GM19395 (cell line): Measurements from ENCODE around the gene SLC5A2.
A peak's percentile ranks its signal among the peaks of the same experiment; 100 is the strongest.
"Not testable (repeated sequence)": the region's sequence is repeated elsewhere in the genome, so short reads cannot be mapped to it uniquely, and the experiment has no call there.

Source experiments
- ATAC-seq: cut with Tn5 transposase; IDR thresholded peaks from one replicate; pipeline ENCODE4 v1.9.1; 2021; ENCODE audit warnings: mild to moderate bottlenecking, moderate library complexity; ENCODE audit not compliant: unreplicated experiment

Gene SLC5A2

DNA sequence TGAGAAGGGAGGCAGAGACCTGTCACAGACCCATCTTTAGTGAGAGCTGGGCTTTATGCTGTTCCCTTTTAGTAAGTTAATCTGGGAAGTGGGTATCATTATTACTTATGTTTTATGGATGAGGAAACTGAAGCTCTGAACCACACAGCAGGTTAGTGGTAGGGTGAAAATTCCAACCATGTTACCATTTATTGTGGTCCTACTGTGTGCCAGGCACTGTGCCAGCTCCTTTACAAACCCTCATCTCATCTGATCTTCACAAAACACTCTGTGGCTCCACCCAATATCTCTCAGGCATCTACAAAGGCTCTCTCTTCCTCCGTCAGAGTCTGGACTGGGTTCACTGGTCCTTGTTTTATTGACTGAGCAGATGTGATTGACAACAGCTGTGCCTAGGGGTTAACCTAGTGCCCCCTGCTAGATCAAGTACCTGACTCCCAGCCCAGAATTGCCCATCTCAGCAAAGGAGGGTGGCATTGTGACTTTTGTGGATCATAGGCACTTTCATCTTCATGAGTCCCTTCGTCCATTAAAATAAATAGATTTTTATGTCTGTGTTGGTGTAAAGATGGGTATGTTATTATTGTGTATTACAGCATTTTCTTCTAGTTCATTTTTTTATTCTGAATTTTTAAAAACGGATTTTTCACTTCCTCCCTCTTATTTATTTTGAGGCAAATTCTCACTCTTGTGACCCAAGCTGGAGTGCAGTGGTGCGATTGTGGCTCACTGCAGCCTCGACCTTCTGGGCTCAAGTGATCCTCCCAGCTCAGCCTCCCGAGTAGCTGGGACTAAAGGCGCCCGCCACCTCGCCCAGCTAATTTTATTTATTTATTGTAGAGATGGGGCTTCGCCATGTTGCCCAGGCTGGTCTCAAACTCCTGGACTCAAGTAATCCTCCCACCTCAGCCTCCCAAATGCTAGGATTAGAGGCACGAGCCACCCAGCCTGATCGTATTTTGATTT lies 7.9 kb upstream of the SLC5A2 start:
- ATAC-seq, result no peak

DNA sequence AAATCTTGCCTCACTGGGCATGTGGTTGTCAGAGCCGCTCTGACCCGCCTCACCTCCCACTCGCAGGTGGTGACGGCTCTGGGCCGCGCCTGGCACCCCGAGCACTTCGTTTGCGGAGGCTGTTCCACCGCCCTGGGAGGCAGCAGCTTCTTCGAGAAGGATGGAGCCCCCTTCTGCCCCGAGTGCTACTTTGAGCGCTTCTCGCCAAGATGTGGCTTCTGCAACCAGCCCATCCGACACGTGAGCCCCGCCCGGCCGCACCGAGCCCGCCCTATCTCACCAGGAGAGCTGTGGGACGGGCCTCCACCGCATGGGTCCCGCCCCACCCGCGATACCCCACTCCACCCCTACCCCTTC lies 7.0 kb upstream of the SLC5A2 start:
- ATAC-seq, result no peak

DNA sequence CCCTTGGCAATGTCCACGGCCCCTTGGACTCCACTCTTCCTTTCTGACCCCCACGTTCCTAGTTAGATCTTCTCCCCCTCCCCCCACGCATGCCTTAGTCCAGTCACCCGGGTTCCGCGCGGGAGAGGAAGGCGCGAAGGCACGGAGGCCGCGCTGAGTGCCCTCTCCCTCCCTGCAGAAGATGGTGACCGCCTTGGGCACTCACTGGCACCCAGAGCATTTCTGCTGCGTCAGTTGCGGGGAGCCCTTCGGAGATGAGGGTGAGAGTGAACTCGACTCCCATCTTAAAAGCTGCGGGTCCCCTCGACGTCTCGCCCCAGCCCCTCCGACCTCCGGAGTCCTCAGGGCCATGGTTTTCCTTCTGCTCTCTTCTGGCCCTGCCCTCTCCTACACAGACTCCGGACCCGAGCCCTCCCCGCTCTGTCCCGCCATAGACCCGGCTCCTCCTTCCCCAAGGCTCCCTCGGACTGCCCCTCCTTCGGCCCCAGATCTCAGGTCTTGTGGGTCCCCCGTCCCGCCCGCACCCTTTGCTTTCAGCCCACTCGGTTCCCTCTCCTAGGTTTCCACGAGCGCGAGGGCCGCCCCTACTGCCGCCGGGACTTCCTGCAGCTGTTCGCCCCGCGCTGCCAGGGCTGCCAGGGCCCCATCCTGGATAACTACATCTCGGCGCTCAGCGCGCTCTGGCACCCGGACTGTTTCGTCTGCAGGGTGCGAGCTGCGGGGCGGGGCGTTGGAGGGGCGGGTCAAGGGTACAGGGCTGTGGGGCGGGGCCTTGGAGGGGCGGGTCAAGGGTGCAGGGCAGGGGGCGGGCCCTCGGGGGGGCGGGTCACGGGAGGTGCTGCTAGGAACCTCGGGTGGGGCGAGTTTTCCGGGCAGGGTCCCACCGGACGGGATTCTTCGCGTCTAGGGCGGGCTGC lies 6.4 kb upstream of the SLC5A2 start:
- peak; percentile 45 for ATAC-seq

DNA sequence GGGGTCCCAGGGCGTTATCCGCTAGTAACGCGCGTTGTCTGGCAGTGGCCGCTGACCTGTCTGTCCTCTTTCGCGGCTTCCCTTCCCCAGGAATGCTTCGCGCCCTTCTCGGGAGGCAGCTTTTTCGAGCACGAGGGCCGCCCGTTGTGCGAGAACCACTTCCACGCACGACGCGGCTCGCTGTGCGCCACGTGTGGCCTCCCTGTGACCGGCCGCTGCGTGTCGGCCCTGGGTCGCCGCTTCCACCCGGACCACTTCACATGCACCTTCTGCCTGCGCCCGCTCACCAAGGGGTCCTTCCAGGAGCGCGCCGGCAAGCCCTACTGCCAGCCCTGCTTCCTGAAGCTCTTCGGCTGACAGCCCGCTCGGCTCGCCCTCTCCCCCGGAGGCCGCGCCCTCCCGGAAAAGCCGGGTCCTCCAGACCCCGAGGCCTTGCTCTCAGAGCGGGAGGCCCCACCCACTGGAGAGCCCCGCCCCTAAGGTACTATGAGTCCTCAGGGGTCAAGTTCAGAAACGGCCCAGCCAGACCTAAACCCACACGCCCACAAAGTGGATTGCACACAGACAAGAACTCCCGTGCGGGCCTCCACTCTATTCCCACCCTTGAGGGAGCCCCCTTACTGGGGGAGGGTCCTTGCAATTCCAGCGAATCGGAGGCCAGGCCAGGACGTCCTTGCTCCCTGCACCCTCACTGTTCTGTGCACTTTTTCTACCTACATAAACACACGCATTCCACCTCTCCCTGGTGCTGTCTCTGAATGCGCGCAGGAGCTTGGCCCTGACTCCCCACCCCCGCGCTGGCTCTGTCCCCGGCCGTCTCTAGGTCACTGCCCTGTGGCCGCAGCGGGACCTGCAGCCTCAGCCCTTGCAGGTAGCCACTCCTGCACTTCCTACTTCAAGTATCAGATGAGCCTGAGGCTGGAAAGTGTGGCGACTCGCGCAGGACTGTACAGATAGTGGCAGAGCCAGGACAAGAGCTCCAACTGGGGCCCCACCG lies 5.4 kb upstream of the SLC5A2 start:
- ATAC-seq, result peak; percentile 39

DNA sequence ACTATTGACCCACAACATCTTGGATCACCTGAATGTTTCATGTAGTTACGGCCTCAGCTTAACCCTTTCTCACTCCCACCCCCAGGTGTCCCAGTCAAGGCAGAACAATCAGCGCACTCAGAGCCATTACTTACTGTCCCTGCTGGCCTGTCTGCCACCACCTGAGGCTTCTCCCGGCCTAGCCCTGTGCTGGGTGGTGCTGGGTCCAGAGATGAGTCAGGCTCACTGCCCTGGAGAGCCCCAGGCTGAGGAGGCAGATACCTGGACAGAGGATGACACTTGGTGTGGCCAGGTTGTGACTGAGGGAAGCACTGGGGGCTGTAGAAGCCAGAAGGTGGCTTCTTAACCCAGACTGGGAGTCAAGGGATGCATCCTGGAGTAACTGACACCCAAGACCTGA lies 4.0 kb upstream of the SLC5A2 start:
- no peak for ATAC-seq

DNA sequence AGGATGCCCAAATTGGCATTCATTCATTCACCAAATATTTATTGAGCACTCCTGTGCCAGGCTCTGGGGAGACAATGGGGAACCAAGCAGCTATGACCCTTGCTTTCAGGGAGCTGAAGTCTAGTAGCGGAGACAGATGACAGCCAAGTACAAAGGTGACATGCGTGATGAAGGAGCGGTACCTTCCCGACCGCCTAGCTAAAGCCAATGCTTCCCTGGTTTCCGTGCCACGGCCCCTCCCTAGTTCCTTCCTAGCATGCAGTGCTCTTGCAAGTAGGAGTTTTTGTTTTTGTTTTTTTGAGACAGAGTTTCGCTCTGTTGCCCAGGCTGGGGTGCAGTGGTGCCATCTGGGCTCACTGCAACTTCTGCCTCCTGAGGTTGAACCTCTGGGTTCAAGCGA lies 3.2 kb upstream of the SLC5A2 start:
- no peak for ATAC-seq

DNA sequence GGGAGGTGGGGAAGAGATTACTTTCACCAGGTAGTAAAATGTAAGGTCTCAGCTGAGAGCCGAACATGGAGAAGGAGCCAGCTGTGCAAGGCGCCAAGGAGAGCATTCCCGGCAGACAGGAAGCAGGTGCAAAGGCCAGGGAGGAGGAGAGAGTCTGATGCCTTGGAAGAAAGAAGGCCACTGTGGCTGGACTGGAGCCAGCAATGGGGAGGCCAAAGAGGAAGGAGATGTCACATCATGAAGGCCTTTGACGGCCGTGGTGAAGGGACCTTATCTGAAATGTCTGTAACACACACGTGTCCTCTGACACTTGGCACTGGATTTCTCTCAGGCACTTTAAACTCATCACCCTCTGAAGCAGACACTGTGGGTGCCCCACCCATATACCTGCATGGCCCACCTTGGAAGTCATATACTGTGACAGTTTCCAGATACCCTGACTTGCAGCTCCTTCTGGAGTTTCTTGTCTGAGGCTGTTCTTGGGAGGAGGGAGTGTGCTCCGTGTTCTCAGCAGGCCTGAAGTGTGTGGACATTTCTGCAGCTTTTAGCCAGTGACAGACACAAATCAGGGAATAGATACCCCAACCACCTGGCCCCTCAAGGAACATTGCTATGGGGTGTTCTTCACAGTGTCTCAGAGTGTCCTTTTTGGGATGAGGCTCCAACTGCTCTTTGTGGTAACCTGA lies 1.9 kb upstream of the SLC5A2 start:
- ATAC-seq, result no peak

DNA sequence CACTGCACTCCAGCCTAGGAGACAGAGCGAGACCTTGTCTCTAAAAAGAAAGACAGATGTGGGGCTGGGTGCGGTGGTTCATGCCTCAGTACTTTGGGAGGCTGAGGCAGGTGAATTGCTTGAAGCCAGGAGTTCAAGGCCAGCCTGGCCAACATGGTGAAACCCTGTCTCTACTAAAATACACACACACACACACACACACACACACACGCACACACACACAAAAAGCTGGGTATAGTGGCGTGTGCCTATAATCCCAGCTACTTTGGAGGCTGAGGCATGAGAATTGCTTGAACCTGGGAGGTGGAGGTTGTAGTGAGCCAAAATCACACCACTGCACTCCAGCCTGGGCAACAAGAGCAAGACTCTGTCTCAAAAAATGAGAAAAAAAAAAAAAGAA lies 1.1 kb downstream of the SLC5A2 start:
- not testable (repeated sequence) for ATAC-seq

DNA sequence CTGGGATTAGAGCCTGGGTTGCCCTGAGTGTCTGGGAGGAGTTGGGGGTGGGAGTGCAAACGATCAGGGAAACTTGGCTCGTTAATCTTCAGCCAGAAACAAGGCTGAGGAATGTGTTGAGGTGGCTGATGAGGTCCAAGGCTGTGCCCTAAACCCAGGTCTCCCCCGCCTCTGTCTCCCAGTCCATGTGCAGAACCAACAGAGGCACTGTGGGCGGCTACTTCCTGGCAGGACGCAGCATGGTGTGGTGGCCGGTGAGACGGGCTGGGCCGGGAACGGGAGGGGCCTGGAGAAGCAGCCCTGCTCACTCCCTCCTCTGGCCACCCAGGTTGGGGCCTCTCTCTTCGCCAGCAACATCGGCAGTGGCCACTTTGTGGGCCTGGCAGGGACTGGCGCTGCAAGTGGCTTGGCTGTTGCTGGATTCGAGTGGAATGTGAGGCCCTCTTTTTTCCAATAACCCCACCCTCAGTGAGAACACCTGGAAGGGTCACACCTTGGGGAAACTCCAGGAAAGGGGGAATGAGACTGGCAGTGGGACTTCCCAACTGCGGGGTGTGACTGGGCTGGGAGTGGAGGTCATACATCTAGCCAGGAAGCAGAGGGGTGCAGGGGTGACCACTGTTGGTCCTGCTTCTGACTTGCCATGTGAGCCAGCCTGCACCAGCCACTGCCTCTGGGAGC lies 1.7 kb downstream of the SLC5A2 start:
- no peak for ATAC-seq

DNA sequence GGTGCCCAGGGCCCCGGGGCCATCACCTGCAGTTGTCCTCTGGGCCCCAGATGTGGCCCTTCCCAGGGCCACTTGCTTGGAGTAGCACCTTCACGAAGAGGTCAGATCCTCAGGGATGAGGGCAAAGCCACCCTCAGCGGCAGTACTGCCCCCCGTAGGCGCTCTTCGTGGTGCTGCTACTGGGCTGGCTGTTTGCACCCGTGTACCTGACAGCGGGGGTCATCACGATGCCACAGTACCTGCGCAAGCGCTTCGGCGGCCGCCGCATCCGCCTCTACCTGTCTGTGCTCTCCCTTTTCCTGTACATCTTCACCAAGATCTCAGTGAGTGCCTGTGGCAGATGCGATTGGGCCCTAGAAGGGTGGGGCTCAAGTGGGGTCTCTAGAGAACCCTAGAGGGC lies 2.6 kb downstream of the SLC5A2 start:
- no peak for ATAC-seq

DNA sequence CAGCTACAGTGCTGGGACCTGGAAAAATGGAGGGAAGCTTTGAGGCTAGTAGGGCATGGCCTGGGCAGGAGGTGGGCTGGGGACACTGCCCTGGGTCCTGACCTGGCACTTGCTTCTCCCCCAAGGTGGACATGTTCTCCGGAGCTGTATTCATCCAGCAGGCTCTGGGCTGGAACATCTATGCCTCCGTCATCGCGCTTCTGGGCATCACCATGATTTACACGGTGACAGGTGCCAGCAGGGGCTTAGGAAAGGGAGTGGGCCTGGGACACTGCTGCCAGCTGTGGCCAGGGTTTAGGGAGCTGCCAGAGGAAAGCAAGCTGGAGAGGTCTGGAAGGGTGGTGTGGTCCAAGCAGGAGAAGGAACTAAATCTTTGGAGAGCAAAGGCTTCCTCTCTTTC lies 3.1 kb downstream of the SLC5A2 start:
- ATAC-seq, result no peak

DNA sequence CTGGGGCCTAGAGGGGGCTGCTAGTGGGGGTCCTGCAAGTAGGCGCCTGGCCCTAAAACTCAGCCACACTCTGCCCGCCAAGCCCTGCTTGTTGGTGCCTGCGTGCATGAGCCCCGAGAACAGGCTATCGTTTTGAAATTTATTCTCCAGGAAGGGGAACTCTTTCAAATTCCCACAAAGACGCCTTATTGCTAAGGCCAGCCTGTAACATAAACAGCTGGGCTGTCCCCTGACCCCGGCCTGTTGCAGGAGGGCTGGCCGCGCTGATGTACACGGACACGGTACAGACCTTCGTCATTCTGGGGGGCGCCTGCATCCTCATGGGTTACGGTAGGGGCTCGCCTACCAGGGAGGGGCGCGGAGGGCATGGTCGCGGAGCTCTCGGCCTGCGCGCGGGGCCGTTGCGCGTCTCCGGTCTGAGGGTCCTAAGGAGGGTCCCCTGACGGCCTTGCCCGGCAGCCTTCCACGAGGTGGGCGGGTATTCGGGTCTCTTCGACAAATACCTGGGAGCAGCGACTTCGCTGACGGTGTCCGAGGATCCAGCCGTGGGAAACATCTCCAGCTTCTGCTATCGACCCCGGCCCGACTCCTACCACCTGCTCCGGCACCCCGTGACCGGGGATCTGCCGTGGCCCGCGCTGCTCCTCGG lies 4.3 kb downstream of the SLC5A2 start:
- ATAC-seq, result no peak

DNA sequence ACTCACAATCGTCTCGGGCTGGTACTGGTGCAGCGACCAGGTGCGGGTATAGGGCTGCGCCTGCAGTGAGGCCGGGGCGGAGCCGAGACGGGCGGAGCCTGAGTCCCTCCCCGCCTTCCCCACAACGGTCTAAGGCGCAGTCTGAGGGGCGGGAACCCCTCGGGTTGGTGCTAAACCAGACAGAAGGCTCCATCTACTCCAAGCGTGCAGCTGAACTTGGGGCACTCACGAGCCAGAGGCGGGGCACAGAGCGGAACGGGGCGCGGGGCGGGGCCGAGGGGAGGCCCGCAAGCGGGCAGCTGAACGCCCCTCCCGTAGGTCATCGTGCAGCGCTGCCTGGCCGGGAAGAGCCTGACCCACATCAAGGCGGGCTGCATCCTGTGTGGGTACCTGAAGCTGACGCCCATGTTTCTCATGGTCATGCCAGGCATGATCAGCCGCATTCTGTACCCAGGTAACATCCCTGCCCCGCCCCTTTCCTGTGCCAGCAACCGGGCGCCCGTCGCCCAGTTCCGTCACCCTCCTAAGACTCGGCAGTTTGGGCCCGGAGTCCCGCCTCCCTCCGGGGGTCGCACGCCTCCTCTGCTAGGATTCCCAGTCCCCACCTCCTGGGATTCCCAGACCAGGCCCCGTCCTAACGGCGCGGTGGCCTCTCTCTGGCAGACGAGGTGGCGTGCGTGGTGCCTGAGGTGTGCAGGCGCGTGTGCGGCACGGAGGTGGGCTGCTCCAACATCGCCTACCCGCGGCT lies 5.0 kb downstream of the SLC5A2 start:
- ATAC-seq, result peak; percentile 80

DNA sequence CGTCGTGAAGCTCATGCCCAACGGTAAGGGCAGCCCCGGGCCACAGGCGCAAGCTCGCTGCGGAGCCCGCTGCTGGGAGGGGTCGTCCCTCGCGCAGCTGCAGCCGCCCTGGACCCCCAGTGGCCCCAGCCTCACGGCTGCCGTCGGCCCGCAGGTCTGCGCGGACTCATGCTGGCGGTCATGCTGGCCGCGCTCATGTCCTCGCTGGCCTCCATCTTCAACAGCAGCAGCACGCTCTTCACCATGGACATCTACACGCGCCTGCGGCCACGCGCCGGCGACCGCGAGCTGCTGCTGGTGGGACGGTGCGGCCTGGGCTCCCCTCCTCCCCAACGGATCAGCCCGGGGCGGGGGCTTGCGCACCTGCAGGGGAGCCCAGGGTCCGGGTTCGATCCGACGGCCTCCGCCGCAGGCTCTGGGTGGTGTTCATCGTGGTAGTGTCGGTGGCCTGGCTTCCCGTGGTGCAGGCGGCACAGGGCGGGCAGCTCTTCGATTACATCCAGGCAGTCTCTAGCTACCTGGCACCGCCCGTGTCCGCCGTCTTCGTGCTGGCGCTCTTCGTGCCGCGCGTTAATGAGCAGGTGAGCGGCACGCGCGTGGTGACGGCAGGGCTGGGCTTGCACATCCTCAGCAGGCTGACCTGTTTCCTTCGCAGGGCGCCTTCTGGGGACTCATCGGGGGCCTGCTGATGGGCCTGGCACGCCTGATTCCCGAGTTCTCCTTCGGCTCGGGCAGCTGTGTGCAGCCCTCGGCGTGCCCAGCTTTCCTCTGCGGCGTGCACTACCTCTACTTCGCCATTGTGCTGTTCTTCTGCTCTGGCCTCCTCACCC lies 5.8 kb downstream of the SLC5A2 start:
- no peak for ATAC-seq

DNA sequence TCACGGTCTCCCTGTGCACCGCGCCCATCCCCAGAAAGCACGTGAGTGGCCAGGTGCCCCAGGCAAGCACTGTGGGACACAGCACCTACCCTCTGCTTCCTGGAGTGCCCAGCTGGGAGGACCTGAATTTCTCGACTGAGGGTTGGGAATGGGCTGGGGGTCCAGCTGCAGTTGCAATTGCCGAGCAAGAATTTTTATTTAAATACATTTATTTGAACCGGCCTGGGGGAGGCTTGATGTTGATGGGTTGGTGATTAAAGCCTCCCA lies 6.3 kb downstream of the SLC5A2 start:
- no peak for ATAC-seq

DNA sequence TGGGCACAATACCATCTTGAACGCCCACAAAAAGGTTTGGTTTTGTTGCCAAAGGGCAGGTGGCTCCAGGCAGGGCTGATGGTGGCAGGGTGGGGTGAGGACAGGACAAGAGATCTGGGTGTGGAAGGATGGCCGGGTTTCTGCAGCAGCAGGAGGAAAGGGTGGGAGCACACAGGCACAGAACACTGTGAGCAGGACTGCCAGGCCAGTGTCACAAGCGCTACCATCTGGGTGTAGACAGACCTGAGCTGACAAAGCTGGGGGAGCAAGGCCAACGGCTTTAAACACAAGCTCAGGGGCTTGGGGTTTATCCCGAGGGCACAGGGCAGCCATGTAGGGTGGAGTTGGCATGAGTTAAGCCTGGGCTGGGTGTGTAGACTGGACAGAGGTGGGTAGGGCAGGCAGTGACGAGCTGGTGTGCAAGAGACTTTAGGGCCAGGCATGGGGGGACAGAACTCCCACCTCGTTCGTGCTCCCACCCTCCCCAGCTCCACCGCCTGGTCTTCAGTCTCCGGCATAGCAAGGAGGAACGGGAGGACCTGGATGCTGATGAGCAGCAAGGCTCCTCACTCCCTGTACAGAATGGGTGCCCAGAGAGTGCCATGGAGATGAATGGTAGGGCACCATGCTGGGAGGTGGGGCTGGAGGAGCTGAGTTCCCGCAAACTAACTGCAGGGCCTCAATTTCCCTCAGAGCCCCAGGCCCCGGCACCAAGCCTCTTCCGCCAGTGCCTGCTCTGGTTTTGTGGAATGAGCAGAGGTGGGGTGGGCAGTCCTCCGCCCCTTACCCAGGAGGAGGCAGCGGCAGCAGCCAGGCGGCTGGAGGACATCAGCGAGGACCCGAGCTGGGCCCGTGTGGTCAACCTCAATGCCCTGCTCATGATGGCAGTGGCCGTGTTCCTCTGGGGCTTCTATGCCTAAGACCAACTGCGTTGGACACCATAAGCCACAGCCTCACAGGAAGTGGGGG lies 7.0 kb downstream of the SLC5A2 start:
- ATAC-seq, result no peak
